Stimulated activated memory B cell treated with anti-CD40 and anti-IgM and Interleukin-4, amounts not matched to agents 10 μg/mL and 1 μg/mL and 100 μg/mL, for 72 hours (primary cell): ENCODE measurements around the gene DBNL.
A peak's percentile ranks its signal among the peaks of the same experiment; 100 is the strongest.

Experiments used
- ATAC-seq: fragments of 150-1000 bp; cut with Tn5 transposase; 2 replicates; pipeline ENCODE4 v1.10.0; 2021
- H3K27ac Mint-ChIP-seq: one replicate; pipeline ENCODE4 v1.8.0; 2022; ENCODE audit warnings: mild to moderate bottlenecking, mixed read lengths
- H3K27me3 Mint-ChIP-seq: one replicate; pipeline ENCODE4 v1.8.0; 2022; ENCODE audit warnings: mixed read lengths
- H3K36me3 Mint-ChIP-seq: one replicate; pipeline ENCODE4 v1.8.0; 2022; ENCODE audit warnings: mixed read lengths
- H3K4me1 Mint-ChIP-seq: one replicate; pipeline ENCODE4 v1.8.0; 2022; ENCODE audit warnings: mixed read lengths
- H3K4me3 Mint-ChIP-seq: one replicate; pipeline ENCODE4 v1.8.0; 2022; ENCODE audit warnings: mild to moderate bottlenecking, moderate library complexity, mixed read lengths
- H3K9me3 Mint-ChIP-seq: one replicate; pipeline ENCODE4 v1.8.0; 2022; ENCODE audit warnings: mixed read lengths

DBNL gene

DNA sequence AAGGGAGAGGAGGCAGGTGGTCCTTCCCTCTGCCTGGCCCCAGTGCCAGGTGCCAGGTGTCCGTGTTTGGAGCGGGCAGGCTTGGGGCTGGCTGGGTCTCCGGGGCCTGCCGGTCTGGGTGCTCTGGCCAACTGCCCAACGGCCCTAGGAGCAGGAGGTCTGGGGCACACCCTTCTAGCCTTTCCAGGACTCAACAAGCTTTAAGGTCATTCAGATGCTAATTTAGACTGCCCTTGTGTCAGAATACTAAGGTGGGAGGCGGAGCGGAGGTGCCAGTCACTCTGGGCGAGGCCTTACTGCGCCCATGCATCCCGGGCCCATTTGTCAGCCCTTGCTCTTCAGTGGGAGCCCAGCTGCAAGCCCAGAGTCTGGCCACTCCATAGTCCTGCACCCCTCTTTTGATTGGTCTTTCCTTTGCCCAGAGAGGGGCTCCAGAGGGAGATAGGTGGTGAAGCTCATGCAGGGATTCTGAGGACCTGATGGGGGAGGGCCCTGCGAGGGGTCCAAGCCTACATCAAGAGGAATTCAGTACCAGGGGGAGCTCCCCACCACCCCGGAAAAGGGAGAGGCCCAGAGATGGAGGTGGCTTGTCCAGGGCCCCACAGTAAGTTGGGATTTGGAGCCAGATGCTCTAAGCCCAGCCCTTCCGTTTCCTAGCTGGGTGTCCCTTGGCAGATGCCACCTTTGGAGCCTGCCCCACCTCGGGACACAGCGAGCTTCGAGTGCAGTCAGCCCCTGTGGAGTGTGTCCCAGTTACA, 19.6 kb downstream of the DBNL start:
- Mint-ChIP-seq H3K27ac (peak overlapping the region; percentile 71), H3K4me1 (peaks cover 84% of the 10 kb centered on the region), H3K4me3 (no peak overlapping the region), H3K36me3 (peaks cover 34% of the 10 kb centered on the region), H3K27me3 (no peaks in the 10 kb centered on the region), H3K9me3 (peaks cover 3% of the 10 kb centered on the region)
- no peak for ATAC-seq

DNA sequence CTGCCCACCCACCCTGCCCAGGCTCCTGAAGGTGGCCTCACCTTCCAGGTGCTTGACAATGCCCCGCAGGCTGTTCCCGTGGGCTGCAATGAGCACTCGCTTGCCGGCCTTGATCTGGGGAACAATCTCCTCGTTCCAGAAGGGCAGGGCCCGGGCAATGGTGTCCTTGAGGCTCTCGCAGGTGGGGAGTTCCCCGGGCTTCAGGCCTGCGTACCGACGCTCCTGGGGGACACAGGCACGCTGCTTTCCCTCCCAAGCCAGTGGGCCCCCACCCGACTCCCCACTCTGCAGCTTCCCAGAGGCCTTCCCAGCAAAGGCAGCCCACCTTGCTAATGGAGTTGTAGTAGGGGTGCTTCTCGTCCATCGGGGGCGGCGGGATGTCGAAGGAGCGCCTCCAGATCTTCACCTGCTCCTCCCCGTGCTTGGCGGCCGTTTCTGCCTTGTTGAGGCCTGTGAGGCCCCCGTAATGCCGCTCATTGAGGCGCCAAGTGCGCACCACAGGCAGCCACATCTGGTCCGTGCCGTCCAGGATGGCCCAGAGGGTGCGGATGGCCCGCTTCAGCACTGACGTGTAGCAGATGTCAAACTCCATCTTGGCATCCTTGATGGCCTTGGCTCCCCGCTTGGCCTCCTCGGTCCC, 20.4 kb downstream of the DBNL start:
- peaks cover 82% of the 10 kb centered on the region for H3K4me1 Mint-ChIP-seq
- no peaks in the 10 kb centered on the region for H3K27me3 Mint-ChIP-seq
- peak overlapping the region; percentile 34 for H3K4me3 Mint-ChIP-seq
- H3K9me3 Mint-ChIP-seq = peaks cover 3% of the 10 kb centered on the region
- peak; percentile 44 for ATAC-seq
- H3K27ac Mint-ChIP-seq = peak overlapping the region; percentile 71
- peaks cover 25% of the 10 kb centered on the region for H3K36me3 Mint-ChIP-seq

GRCh38 chr7:44065431-44066110, 21.1 kb downstream of the DBNL start, which contains the start of gene PGAM2:
PGAM2 (minus strand) TSS chr7:44065567; CDS start chr7:44065529, 38 bp downstream.
- Mint-ChIP-seq H3K9me3 (peaks cover 3% of the 10 kb centered on the region), H3K27ac (peak within 1 kb of the TSS; percentile 71), H3K36me3 (peaks cover 19% of the 10 kb centered on the region), H3K27me3 (no peaks in the 10 kb centered on the region), H3K4me3 (peak within 1 kb of the TSS; percentile 34), H3K4me1 (peaks cover 82% of the 10 kb centered on the region)
- peak; percentile 37 for ATAC-seq

GRCh38 chr7:44066111-44066460, 21.6 kb downstream of the DBNL start:
- Mint-ChIP-seq H3K27ac (peak overlapping the region; percentile 71), H3K27me3 (no peaks in the 10 kb centered on the region), H3K9me3 (peaks cover 3% of the 10 kb centered on the region)

DNA sequence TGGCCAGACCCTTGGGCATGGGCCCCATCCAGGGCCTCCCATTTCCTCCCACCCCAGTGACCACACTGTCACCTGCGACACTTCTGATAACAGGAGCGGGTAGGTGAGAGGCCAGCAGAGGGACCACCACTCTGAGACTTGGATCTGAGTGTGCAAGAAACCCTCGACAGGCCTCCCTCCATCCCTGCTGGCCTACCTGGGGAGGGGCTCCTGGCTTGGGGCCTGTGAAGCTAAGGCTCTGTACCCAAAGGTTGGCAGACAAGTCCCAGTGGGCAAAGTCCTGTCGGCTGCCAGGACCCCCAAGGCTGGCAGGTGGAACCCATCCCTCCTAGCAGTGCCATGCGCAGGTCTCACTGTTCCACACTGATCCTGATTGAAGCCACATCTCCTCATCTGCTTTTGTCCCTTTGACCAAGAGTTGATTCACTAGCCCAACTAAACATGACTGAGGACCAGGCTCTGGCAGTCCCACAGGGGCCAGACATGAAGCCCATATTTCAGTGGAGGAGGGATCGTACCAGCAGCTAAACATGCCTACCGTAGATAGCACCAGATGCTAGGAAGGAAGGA, 22.1 kb downstream of the DBNL start:
- H3K9me3 Mint-ChIP-seq = peaks cover 3% of the 10 kb centered on the region
- H3K36me3 Mint-ChIP-seq = peaks cover 14% of the 10 kb centered on the region
- H3K27me3 Mint-ChIP-seq = no peaks in the 10 kb centered on the region
- H3K4me3 Mint-ChIP-seq = peak overlapping the region; percentile 46
- H3K27ac Mint-ChIP-seq = peak overlapping the region; percentile 71
- ATAC-seq = peak; percentile 3
- peaks cover 87% of the 10 kb centered on the region for H3K4me1 Mint-ChIP-seq

More at GRCh38 chr7:44066111-44066460, 21.6 kb downstream of the DBNL start:
- Mint-ChIP-seq H3K36me3 (peaks cover 19% of the 10 kb centered on the region), H3K4me1 (peaks cover 85% of the 10 kb centered on the region), H3K4me3 (no peak overlapping the region)
- ATAC-seq = no peak

DNA sequence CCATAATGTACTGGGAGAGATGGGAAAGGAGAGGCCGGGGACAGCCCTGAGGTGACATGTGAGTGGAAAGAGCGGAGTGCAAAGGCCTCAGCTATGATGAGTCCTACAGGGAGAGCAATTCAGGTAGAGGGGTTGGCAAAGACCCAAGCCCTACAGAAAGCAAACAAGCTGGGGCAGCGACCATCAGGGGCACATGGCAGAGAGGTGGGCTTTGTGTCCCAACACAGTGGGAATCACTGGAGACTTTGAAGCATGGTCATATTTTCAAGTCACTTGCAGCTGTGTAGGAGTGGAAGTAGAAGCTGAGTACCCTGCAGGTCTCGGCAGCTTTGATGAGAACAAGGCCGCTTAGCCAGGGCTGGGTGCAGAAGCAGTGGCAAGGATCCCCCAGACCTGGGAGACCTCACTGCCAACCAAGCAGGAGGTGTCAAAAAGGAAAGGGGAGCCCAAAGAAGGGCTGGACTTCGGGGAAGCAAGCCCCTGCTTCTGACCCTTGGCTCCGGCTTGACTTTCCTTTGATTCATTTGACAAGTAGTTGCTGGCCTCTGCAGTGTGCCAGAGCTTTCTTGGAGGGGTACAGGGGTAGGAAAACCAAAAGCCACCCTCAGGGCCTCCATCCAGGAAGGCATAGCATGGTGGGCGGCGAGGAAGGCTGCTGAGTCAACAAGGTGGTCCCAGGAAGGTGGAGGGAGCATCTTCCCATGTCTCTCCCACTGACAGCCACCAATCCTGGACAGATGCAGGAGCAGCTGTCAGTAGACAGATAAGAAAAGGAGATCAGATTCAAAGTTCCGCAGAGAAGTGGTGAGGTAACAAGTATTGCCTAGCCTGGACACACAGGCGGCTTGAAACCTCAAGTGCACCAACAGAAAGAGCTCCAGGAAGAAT, 22.8 kb downstream of the DBNL start:
- H3K36me3 Mint-ChIP-seq = peaks cover 17% of the 10 kb centered on the region
- peak overlapping the region; percentile 71 for H3K27ac Mint-ChIP-seq
- ATAC-seq = no peak
- H3K9me3 Mint-ChIP-seq = peaks cover 3% of the 10 kb centered on the region
- H3K4me1 Mint-ChIP-seq = peaks cover 91% of the 10 kb centered on the region
- no peaks in the 10 kb centered on the region for H3K27me3 Mint-ChIP-seq
- peak overlapping the region; percentile 46 for H3K4me3 Mint-ChIP-seq

GRCh38 chr7:44068054-44068453, 23.6 kb downstream of the DBNL start:
- Mint-ChIP-seq H3K4me1 (peaks cover 93% of the 10 kb centered on the region), H3K27me3 (no peaks in the 10 kb centered on the region), H3K27ac (peak overlapping the region; percentile 5), H3K4me3 (no peak overlapping the region), H3K9me3 (peaks cover 3% of the 10 kb centered on the region), H3K36me3 (peaks cover 17% of the 10 kb centered on the region)
- ATAC-seq = no peak

DNA sequence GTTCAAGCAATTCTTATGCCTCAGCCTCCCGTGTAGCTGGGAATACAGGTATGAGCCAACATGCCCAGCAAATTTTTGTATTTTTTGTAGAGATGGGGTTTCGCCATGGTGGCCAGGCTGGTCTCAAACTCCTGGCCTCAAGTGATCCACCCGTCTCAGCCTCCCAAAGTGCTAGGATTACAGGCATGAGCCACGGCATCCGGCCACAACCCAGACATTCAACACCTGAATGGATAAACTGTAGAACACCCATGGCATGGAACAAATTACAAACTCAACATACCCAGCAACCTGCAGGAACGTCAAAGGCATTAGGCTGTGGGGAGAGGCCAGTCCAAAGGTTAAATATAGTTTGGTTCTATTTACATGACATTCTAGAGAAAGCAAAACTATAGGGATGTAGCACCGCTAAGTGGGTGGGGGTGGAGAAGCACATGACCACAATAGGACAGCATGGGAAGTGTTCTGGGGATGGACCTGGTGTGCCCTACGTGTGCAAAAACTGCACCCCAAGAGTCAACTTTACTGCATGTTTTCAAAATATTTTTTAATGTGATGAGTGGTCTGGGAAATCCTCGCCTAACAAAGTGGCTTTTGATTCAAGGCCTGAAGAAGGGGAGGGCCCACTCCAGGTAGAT, 27.3 kb downstream of the DBNL start:
- H3K9me3 Mint-ChIP-seq = peaks cover 3% of the 10 kb centered on the region
- peaks cover 48% of the 10 kb centered on the region for H3K36me3 Mint-ChIP-seq
- ATAC-seq = no peak
- no peaks in the 10 kb centered on the region for H3K27me3 Mint-ChIP-seq
- H3K4me3 Mint-ChIP-seq = no peak overlapping the region
- H3K27ac Mint-ChIP-seq = peak overlapping the region; percentile 96
- peaks cover 80% of the 10 kb centered on the region for H3K4me1 Mint-ChIP-seq

- Mint-ChIP-seq H3K4me3 (no peak overlapping the region), H3K27ac (peak overlapping the region; percentile 96), H3K36me3 (peaks cover 54% of the 10 kb centered on the region), H3K27me3 (no peaks in the 10 kb centered on the region), H3K9me3 (peaks cover 3% of the 10 kb centered on the region), H3K4me1 (peaks cover 74% of the 10 kb centered on the region)
- ATAC-seq = no peak
Observed at GRCh38 chr7:44072364-44073231, 28.1 kb downstream of the DBNL start.

DNA sequence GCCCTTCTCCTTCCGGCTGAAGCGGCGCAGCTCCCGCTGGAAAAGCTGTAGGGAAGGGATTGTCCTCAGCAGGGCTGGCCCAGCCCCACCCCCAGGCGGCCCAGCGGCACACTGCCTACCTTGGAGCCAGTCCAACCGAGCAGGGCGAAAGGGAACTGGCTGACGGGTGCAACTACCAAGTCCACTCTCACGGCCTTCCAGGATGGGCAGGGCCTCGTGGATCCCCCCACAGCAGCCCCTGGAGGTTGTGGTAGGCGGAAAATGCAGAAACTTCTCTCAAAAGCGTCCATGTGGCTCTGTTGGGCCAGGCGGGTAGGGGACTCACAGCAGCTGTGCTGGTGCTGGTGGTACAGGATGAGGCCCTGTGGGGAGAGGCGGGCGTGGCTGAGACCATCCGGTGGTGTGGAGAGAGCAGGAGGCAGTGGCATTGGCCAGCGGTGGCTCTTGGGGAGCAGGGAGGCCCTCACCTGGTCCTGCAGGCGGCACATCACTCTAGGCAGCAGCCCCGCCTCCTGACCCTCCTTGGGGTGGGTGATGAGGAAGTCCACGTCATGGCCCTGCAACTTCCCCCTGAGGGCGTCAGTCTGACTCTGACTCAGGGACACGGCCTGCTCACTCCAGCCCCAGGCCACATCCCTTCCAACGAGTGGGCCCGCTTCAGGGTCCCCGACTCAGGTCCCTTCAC, 29.3 kb downstream of the DBNL start:
- peaks cover 76% of the 10 kb centered on the region for H3K4me1 Mint-ChIP-seq
- peak overlapping the region; percentile 80 for H3K4me3 Mint-ChIP-seq
- peaks cover 66% of the 10 kb centered on the region for H3K36me3 Mint-ChIP-seq

DNA sequence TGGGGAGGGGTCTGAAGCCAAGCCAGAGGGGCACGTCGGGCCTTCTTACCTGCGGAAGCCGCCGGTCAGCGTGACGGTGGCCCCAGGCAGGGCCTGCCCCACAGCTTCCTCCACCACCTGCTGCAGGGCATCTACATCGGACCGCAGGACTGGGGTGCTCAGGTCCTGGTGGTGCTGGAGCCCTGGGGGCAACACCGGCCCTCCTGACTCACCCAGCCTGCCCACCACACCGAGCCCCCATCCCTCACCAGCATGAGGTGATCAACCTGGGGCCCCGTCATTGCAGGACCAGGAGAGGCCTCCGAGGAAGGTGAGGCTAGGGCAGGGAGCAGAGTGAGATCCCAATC, 29.8 kb downstream of the DBNL start:
- Mint-ChIP-seq H3K27ac (peak overlapping the region; percentile 96), H3K9me3 (no peaks in the 10 kb centered on the region), H3K4me1 (peaks cover 77% of the 10 kb centered on the region), H3K27me3 (no peaks in the 10 kb centered on the region), H3K36me3 (peaks cover 68% of the 10 kb centered on the region), H3K4me3 (peak overlapping the region; percentile 80)
- peak; percentile 39 for ATAC-seq

More for the DNA sequence above, 29.3 kb downstream of the DBNL start:
- peak; percentile 98 for ATAC-seq
- no peaks in the 10 kb centered on the region for H3K27me3 Mint-ChIP-seq
- H3K9me3 Mint-ChIP-seq = no peaks in the 10 kb centered on the region
- peak overlapping the region; percentile 96 for H3K27ac Mint-ChIP-seq

DNA sequence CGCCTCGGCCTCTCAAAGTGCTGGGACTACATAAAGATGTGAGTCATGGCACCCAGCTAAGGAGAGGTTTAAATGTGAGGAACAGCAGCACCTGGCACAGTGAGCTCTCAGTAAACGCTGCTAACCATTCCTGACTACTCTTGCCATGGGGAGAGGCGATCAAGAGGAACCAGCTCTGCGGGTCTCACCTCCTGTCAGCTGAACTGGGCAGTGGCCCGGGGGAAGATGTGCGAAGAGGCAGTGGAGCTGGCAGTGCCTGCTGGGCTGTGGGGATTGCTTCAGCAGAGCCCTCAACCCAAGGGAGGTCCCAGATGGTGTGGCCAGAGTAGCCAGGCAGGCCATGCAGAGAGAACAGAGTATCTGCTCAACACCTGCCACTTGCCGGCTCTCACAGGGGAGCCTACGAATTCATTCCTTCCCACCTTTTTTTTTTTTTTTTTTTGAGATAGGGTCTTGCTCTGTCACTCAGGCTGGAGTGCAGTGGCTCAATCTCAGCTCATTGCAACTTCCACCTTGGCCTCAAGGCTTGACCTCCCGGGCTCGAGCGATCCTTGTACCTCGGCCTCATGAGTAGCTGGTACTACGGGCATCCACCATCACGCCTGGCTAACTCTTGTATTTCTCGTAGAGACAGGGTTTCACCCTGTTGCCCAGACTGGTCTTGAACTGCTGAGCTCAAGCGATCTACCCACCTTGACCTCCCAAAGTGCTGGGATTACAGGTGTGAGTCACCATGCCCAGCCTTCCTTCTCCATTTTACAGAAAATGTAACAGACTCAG, 31.0 kb downstream of the DBNL start:
- H3K27ac Mint-ChIP-seq = peak overlapping the region; percentile 96
- H3K36me3 Mint-ChIP-seq = peaks cover 68% of the 10 kb centered on the region
- peaks cover 77% of the 10 kb centered on the region for H3K4me1 Mint-ChIP-seq
- H3K9me3 Mint-ChIP-seq = no peaks in the 10 kb centered on the region
- H3K27me3 Mint-ChIP-seq = no peaks in the 10 kb centered on the region
- H3K4me3 Mint-ChIP-seq = peak overlapping the region; percentile 80
- ATAC-seq = no peak
